Smooth muscle cell (in vitro differentiated cells): Measurements from ENCODE around the gene SLPI. TPM values are rescaled to one million over a fixed set of nuclear protein-coding genes. Genes with fewer than 3 reads are reported as not detected.

Experiments
- DNase-seq: peaks from one replicate; lab custom pipeline; 2025; ENCODE audit not compliant: unreplicated experiment; lab: John Stamatoyannopoulos, UW
- H2AFZ ChIP-seq: fragments of 200-600 bp; sonication (generic); 2 replicates; pipeline ENCODE4 v1.6.0; 2016; ENCODE audit warnings: antibody characterized with exemption, low read depth, mild to moderate bottlenecking
- H3F3A ChIP-seq: fragments of 200-600 bp; sonication (generic); 2 replicates; pipeline ENCODE4 v1.6.0; 2017; ENCODE audit warnings: antibody characterized with exemption, low read depth
- H3K27ac ChIP-seq: fragments of 200-600 bp; sonication (generic); 2 replicates; pipeline ENCODE4 v1.5.1; 2016; ENCODE audit warnings: low read depth, mild to moderate bottlenecking
- H3K27me3 ChIP-seq: fragments of 200-600 bp; sonication (generic); 2 replicates; pipeline ENCODE4 v1.6.1; 2016; ENCODE audit warnings: low read depth, mild to moderate bottlenecking
- H3K36me3 ChIP-seq: fragments of 200-600 bp; sonication (generic); 2 replicates; pipeline ENCODE4 v1.5.1; 2016; ENCODE audit warnings: low read depth
- H3K4me1 ChIP-seq: fragments of 200-600 bp; sonication (generic); 2 replicates; pipeline ENCODE4 v1.5.1; 2016; ENCODE audit warnings: low read depth
- H3K4me2 ChIP-seq: fragments of 200-600 bp; sonication (generic); 2 replicates; pipeline ENCODE4 v1.6.0; 2016; ENCODE audit warnings: mild to moderate bottlenecking
- H3K4me3 ChIP-seq: fragments of 200-600 bp; sonication (generic); 2 replicates; pipeline ENCODE4 v1.5.1; 2016; ENCODE audit warnings: mild to moderate bottlenecking
- H3K79me2 ChIP-seq: fragments of 200-600 bp; sonication (generic); 2 replicates; pipeline ENCODE4 v1.6.0; 2016; ENCODE audit warnings: low read depth, mild to moderate bottlenecking
- H3K9ac ChIP-seq: fragments of 200-600 bp; sonication (generic); 2 replicates; pipeline ENCODE4 v1.6.0; 2016; ENCODE audit warnings: low read depth
- H3K9me3 ChIP-seq: fragments of 200-600 bp; sonication (generic); replicated peaks from 2 replicates; pipeline ENCODE4 v1.5.1; 2016; ENCODE audit warnings: low read depth
- H4K20me1 ChIP-seq: fragments of 200-600 bp; sonication (generic); 2 replicates; pipeline ENCODE4 v1.6.0; 2016; ENCODE audit warnings: low read depth
- WGBS: methylation state at CpG from one replicate; pipeline ENCODE4 v1.1.7; 2016; ENCODE audit warnings: low lambda C conversion rate; 5-methylcytosine and 5-hydroxymethylcytosine counted together
- polyA plus RNA-seq: library from polyadenylated mRNA; unstranded; fragments of >200 nt; fragmentation: Nextera tagmentation; extraction: Ambion mirVana; gene quantifications from 2 replicates; pipeline ENCODE4 v1.2.1, GENCODE V29; 2016
- total RNA-seq: library from RNA; depleted of rRNA; stranded (reverse); fragments of >200 nt; gene quantifications from 2 replicates; pipeline ENCODE4 v1.2.3, GENCODE V29; 2014
- TF ChIP-seq, protein P1 (sequence below): fragments of 200-600 bp; sonication (generic); IDR thresholded peaks from 2 replicates; pipeline ENCODE4 v1.5.1; 2017; ENCODE audit warnings: borderline replicate concordance, mild to moderate bottlenecking, antibody characterized with exemption; ENCODE audit not compliant: insufficient read depth, poor library complexity, severe bottlenecking

Gene SLPI
- total and polyA plus RNA-seq, 2 experiments from 2014 or later, result 0.63 to 3.1 TPM

GRCh38 chr20:45229264-45230056 lies 24.9 kb downstream of the SLPI start:
- TF ChIP-seq, protein P1, sequence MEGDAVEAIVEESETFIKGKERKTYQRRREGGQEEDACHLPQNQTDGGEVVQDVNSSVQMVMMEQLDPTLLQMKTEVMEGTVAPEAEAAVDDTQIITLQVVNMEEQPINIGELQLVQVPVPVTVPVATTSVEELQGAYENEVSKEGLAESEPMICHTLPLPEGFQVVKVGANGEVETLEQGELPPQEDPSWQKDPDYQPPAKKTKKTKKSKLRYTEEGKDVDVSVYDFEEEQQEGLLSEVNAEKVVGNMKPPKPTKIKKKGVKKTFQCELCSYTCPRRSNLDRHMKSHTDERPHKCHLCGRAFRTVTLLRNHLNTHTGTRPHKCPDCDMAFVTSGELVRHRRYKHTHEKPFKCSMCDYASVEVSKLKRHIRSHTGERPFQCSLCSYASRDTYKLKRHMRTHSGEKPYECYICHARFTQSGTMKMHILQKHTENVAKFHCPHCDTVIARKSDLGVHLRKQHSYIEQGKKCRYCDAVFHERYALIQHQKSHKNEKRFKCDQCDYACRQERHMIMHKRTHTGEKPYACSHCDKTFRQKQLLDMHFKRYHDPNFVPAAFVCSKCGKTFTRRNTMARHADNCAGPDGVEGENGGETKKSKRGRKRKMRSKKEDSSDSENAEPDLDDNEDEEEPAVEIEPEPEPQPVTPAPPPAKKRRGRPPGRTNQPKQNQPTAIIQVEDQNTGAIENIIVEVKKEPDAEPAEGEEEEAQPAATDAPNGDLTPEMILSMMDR, result no peak
- H3K27ac ChIP-seq, result no peak overlapping the region
- DNase-seq, result no peak
- H3K36me3 ChIP-seq, result no peaks in the 10 kb centered on the region
- no peaks in the 10 kb centered on the region for H3K4me1 ChIP-seq
- H3F3A ChIP-seq, result no peaks in the 10 kb centered on the region
- H3K4me3 ChIP-seq, result no peak overlapping the region
- H3K4me2 ChIP-seq, result no peak overlapping the region
- WGBS, result 69% methylated on average over 18 of the region's 18 CpGs
- H3K27me3 ChIP-seq, result peaks cover 52% of the 10 kb centered on the region
- no peaks in the 10 kb centered on the region for H4K20me1 ChIP-seq
- H3K9ac ChIP-seq, result no peak overlapping the region
- no peaks in the 10 kb centered on the region for H3K9me3 ChIP-seq
- no peak overlapping the region for H2AFZ ChIP-seq
- no peaks in the 10 kb centered on the region for H3K79me2 ChIP-seq

GRCh38 chr20:45226287-45226686 lies 28.1 kb downstream of the SLPI start:
- Histone ChIP-seq H3K79me2 (no peaks in the 10 kb centered on the region), H3K4me2 (no peak overlapping the region), H3K4me3 (no peak overlapping the region), H3K36me3 (no peaks in the 10 kb centered on the region), H2AFZ (no peak overlapping the region), H4K20me1 (no peaks in the 10 kb centered on the region), H3K27me3 (peaks cover 62% of the 10 kb centered on the region), H3K9me3 (no peaks in the 10 kb centered on the region), H3F3A (no peaks in the 10 kb centered on the region), H3K9ac (no peak overlapping the region), H3K27ac (no peak overlapping the region), H3K4me1 (no peaks in the 10 kb centered on the region)
- DNase-seq, result no peak
- TF ChIP-seq, protein P1, result no peak
- WGBS, result 89% methylated on average over 1 of the region's 1 CpG

- H3K36me3 ChIP-seq, result no peaks in the 10 kb centered on the region
- H3K4me3 ChIP-seq, result no peak overlapping the region
- DNase-seq, result no peak
- TF ChIP-seq, protein P1, result no peak
- H3K4me1 ChIP-seq, result no peaks in the 10 kb centered on the region
- H3K9ac ChIP-seq, result no peak overlapping the region
- H3F3A ChIP-seq, result no peaks in the 10 kb centered on the region
- H4K20me1 ChIP-seq, result no peaks in the 10 kb centered on the region
- peaks cover 70% of the 10 kb centered on the region for H3K27me3 ChIP-seq
- no peak overlapping the region for H2AFZ ChIP-seq
- H3K4me2 ChIP-seq, result no peak overlapping the region
- H3K27ac ChIP-seq, result no peak overlapping the region
- H3K9me3 ChIP-seq, result no peaks in the 10 kb centered on the region
- H3K79me2 ChIP-seq, result no peaks in the 10 kb centered on the region
Observed at GRCh38 chr20:45223136-45223535, 31.2 kb downstream of the SLPI start.

GRCh38 chr20:45221076-45221475 lies 33.3 kb downstream of the SLPI start, which contains the start of gene SEMG2:
Gene SEMG2 (plus strand): TSS chr20:45221373. CDS start chr20:45221390, 17 bp downstream.
- Histone ChIP-seq H4K20me1 (no peaks in the 10 kb centered on the region), H3K27me3 (peaks cover 50% of the 10 kb centered on the region), H3K79me2 (no peaks in the 10 kb centered on the region), H3K9ac (no peak within 1 kb of the TSS), H3K4me2 (no peak within 1 kb of the TSS), H3K4me1 (no peaks in the 10 kb centered on the region), H2AFZ (no peak within 1 kb of the TSS), H3K27ac (no peak within 1 kb of the TSS), H3K9me3 (no peaks in the 10 kb centered on the region), H3K36me3 (no peaks in the 10 kb centered on the region), H3F3A (no peaks in the 10 kb centered on the region), H3K4me3 (no peak within 1 kb of the TSS)
- DNase-seq, result no peak
- TF ChIP-seq, protein P1, result no peak
- WGBS, result 89% methylated on average over 4 of the region's 4 CpGs
